Hematopoietic multipotent progenitor cell treated with erythropoietin and hydrocortisone succinate and interleukin-3 and kit ligand, for 17 days (in vitro differentiated cells): ENCODE measurements around the gene CCDC170.

Experiments used
- DNase-seq: peaks from one replicate; pipeline ENCODE4 v3.0.0-alpha.2; 2015; ENCODE audit warnings: low spot score

CCDC170 gene

GRCh38 chr6:151546941-151547659 lies 53.3 kb downstream of the CCDC170 start:
- DNase-seq: no peak

DNA sequence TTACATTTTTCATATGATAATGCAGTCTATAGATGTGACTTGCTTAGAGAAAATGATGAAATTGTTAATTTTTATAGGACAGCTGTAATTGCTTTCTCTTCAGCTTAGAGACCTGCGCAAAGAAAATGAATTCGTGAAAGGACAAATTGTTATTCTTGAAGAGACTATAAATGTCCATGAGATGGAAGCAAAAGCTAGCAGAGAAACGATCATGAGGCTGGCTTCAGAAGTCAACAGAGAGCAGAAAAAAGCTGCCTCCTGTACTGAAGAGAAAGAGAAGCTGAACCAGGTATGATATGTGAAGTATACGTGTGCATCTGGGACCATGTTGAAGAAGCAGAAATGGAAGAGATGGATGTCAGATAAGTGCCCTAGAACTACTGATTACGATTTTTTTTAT lies 54.4 kb downstream of the CCDC170 start:
- DNase-seq: no peak

DNA sequence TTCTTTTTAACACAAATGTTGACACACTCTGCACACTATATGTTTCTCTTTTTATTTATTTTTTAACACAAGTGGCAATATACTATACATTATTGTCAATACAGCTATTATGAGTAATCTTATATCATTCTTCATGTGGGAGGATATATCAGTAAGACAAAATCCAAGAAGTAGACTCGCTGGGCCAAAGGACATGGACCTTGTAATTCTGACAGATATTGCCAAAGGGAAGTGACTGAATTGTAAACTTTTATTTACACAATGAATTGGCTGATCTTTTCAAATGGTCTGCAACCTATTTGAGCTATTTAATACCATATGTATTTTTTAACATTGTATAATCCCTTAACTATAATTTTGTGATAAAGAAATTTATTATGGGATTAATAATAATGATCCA lies 56.0 kb downstream of the CCDC170 start:
- DNase-seq: no peak

DNA sequence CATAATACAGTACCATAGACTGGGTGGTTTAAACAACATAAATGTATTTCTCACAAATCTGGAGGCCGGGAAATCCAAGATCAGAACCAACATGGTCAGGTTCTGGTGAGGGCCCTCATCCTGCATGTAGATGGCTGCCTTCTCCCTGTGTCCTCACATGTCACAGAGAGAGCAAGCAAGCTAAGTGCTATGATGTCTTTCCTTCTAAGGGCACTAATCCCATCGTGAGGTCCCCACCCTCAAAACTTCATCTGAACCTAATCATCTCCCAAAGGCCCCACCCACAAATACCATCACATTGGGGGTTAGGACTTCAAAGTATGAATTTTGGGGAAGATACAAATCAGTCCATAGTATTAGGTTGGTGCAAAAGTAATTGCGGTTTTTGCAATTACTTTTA lies 56.8 kb downstream of the CCDC170 start:
- no peak for DNase-seq

- no peak for DNase-seq
These were observed 57.5 kb downstream of the CCDC170 start for GRCh38 chr6:151551223-151551857.

GRCh38 chr6:151553416-151554165 lies 59.8 kb downstream of the CCDC170 start:
- no peak for DNase-seq

GRCh38 chr6:151561238-151561637 lies 67.4 kb downstream of the CCDC170 start:
- no peak for DNase-seq

DNA sequence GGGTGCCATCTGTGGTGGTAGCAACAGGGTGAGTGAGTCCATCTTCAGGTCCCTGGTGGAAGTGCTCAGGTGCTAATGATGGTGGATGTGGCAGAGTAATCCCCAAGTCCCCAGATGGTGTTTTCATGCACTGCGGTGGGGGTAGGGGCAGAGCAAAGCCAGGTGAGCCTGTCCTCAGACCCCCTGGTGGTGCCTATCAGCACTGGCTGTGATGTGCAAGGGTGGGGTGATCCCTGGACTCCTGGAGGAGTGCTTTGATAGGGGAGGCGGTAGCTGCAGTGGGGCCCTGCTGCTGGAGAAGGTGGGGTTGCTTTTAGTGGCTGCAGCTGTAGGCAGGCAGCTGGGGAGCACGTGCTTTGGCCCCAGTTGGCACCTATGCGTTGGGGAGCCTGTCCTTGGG lies 70.8 kb downstream of the CCDC170 start:
- no peak for DNase-seq

GRCh38 chr6:151565940-151566339 lies 72.1 kb downstream of the CCDC170 start:
- DNase-seq: no peak

DNA sequence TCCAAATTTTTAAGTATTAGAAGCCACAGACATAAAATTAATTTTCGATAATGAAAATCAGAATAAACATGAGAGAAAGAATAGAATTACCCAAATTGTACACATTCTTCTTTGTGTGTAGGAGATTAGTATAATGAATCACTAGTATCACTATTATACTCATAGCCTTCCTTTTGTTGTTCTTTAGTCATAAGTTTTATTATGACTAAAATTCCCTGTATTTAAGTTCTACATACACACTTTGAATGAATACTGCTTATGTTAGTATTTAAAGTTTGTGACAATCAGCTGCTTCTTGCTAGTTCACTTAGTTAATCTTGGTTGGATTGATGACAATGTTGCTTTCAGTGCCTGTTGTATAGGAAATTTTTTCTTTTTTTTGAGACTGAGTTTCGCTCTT lies 72.7 kb downstream of the CCDC170 start:
- no peak for DNase-seq

GRCh38 chr6:151576633-151577032 lies 82.8 kb downstream of the CCDC170 start:
- no peak for DNase-seq

- no peak for DNase-seq
These were observed 83.4 kb downstream of the CCDC170 start for GRCh38 chr6:151577257-151577656.

DNA sequence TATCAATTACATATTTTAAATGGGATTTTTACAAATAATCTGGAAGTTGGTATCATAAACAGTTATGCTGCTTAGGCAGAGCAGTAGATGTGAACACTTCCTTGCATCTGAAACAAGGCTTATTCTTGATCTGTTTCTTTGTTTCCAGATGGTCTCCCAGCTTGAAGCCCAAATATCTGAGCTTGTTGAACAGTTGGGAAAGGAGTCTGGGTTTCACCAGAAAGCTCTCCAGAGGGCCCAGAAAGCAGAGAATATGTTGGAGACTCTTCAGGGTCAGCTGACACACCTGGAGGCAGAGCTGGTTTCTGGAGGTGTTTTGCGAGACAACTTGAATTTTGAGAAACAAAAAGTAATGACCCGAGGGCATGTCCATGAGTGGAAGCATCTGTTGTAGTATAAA lies 91.9 kb downstream of the CCDC170 start:
- no peak for DNase-seq

DNA sequence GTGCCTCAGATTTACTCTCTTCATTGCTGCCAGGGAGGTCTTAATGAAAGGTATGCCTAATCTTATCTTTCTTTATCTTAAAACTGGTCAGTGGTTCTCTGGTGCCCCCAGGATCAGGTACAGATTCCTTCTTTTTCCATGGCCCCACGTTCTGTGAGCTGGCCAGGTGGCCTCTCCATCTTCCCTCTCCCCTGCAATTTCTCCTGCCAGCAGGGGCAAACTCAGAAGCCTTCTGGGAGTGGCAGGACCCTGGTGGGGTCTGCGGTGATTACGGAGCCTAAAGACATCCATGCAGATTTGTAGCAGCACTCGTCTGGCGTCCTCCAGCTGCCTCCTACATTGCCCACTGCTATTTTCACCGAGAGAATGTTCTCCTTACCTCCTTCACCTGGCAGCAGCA lies 95.8 kb downstream of the CCDC170 start:
- no peak for DNase-seq

GRCh38 chr6:151590742-151591141 lies 96.9 kb downstream of the CCDC170 start:
- DNase-seq: no peak

GRCh38 chr6:151592449-151593159 lies 98.8 kb downstream of the CCDC170 start:
- DNase-seq: no peak

GRCh38 chr6:151609146-151609902 lies 115.5 kb downstream of the CCDC170 start:
- no peak for DNase-seq

GRCh38 chr6:151610326-151610725 lies 116.5 kb downstream of the CCDC170 start:
- no peak for DNase-seq

GRCh38 chr6:151614630-151615029 lies 120.8 kb downstream of the CCDC170 start:
- no peak for DNase-seq

DNA sequence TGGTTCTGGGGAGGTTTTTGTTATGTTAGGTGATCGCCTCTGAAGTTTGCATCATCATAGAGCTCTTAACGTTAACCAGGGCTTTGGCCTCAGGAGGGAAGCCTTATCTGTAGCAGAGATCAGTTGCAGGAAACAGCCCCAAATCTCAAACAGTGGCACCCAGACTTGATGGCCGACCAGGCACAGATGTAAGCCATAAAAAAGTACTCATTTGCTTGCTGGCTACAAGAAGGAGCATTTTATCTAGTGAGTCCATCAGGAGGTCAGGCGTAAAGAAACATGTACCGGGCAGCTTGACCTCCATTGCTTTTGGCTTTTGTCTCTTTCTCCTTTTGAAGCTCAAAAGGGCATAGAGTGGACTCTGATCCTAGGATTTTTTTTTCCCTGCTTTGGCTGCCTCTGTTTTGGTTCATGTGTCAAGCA lies 122.3 kb downstream of the CCDC170 start:
- DNase-seq: no peak

DNA sequence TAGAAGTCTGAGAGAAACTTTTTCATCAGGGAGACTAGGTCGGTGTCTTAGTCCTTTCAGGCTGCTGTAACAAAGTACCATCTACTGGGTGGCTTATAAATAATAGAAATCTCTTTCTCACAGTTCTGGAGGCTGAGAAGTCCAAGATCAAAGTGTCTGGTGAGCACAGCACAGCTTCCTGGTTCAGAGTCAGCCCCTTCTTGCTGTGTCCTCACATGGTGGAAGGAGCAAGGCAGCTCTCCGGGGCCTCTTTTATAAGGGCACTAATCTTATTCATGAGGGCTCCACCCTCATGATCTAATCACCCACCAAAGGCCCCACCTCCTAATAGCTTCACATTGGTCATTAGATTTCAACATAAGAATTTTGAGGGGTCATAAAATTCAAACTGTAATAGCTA lies 122.8 kb downstream of the CCDC170 start:
- no peak for DNase-seq

- no peak for DNase-seq
These were observed 123.7 kb downstream of the CCDC170 start for GRCh38 chr6:151617539-151617938.
